ENCODE data around the gene CDADC1.
"Not testable (repeated sequence)": the region's sequence is repeated elsewhere in the genome, so short reads cannot be mapped to it uniquely, and the experiment has no call there.

Gene CDADC1

GRCh38 chr13:49238621-49239020 lies 9.1 kb upstream of the CDADC1 start:
- DNase-seq (ENCODE audit: low read depth), result no peak

DNA sequence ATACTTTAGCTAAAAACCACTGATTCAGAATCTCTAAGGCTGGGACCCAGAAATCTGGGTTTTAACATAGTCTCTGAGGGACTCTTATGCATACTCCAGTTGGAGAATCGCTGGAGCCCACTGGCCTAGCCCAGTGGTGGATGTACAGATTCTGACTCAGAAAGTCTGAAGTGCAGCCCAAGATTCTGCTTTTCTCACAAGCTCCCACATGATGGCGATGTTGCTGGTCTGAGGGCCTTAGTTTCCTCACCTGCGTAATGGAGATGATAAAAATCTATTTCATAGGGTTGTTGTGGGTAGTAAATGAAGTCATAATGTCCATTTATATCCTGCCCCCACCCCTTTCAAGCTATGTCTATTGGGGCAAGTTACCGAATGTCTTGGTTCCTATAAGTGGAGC lies 7.7 kb upstream of the CDADC1 start:
- DNase-seq (ENCODE audit: low read depth), result peak; percentile 30

DNA sequence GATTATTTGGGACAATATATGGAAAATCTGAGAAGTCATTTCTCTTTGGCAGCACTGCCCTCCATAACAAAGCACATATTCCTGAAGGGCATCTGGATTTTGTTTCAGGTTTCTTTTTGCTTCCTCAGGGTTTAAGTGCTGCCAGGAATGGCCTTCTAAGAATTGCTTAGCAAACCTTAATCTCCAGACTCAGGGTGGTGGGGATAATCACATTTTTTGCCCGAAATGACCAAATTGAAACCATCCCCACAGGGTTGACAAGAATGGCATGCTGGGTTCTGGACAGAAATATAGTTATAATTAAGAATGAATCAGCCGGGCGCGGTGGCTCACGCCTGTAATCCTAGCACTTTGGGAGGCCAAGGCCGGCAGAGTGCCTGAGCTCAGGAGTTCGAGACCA lies 6.4 kb upstream of the CDADC1 start:
- peak; percentile 81 for DNase-seq (ENCODE audit: low read depth)

GRCh38 chr13:49245101-49245500 lies 2.6 kb upstream of the CDADC1 start:
- DNase-seq (ENCODE audit: low read depth), result no peak

DNA sequence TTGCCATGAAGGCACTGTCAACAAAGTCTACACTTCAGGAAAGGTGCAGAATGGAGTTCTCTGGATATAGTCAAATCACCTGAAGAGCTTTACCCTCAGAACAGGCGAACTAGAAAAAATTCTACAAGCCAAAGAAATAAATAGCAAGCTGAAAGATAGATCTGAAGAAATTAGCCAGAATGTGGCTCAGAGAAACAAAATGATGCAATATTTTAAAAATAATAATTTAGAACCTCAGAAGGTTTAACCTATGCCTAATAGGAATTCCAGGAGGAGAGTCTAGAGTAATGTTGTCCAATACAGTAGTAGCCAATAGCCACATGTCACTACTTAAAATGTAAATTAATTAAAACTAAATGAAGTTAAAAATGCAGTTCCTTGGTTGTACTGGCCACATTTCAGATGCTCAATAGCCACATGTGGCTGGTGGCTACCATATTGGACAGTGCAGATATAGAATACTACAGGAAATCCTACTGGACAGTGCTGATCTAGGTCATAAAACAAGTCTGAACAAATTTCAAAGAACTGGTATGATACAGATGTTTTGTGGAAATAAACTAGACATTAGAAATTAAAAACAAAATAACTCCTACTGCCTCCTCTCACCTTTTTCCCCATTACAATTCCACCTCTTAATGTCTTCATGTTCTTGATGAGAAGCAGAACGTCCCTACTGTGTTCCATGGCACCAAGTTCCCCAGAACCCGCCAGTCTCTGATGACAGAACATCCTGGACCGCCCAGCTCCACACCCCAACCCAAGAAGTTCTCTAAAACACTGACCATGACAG lies 679 bp upstream of the CDADC1 start:
- no peak for DNase-seq (ENCODE audit: low read depth)

GRCh38 chr13:49248622-49249002 lies 887 bp downstream of the CDADC1 start:
- no peak for DNase-seq (ENCODE audit: low read depth)

GRCh38 chr13:49251326-49251725 lies 3.6 kb downstream of the CDADC1 start:
- no peak for DNase-seq (ENCODE audit: low read depth)

GRCh38 chr13:49253310-49253709 lies 5.6 kb downstream of the CDADC1 start:
- no peak for DNase-seq (ENCODE audit: low read depth)

DNA sequence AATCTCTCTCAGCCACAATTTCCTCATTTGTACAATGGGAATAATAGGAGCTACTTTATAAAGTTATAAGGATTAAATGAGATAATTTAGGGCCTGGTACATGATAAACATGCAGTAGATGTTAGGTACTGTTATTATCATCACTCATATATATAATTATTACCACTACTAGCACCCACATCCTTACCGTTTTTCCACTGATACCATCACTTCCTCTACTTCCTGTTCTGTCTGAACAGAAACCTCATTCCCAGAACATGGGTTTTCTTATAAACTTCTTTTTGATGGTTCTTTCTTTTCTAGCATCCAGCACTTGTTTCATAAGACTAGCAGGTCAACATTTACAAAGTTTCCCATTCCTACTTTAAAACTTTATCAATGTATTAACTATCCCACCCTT lies 6.3 kb downstream of the CDADC1 start:
- DNase-seq (ENCODE audit: low read depth), result no peak

DNA sequence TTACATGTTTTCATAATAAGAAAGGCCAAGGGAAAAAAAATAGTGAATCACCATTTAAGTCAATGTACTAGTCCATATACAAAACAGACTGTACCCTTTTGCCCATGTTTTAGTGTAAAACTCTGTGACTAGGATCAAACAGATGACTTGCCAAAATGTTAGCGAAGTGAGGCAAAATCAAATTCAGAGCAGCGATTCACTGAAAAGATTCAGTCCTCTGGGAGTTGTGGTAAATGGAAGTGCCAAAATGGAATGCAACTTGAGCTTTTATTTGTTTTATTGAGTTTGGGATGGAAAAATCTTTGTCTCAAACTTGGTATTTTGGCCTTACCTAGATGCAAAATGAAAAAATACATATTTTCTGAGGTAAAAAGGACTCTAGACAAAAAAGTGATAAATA lies 9.1 kb downstream of the CDADC1 start:
- peak; percentile 94 for DNase-seq (ENCODE audit: low read depth)

DNA sequence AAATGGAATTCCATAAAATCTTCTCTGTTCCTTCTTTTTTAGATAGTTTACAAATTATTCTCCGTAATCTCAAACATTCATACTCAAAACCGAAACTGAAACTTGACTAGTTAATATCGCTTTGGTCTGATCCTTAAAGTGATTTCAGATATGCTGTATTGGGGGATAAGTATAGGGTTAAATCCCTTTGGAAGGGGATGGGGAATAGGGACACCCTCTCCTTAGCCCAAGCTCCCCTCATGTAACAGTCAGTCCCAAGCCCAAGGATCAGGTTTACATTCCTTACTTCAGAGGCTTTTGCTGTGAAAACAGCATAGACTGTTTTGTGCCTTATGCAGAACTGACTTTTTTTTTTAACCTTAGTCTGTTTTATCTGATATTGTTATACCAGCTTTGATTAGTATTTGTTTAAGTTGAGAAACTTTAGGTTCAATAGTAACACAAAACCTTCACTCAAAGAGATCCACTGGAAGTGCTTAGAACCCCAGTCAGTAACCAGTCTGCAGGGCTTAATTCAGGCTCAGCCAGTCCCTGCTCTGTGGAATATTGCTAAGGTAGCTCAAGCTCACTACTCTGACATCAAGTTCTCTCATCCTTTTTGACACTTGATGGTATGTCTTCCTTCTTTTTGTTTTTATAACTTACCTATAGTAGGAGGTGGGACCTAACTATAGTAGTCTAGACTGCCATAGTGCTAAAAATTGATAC lies 10.5 kb downstream of the CDADC1 start:
- DNase-seq (ENCODE audit: low read depth), result no peak

GRCh38 chr13:49259586-49259985 lies 11.9 kb downstream of the CDADC1 start:
- DNase-seq (ENCODE audit: low read depth), result no peak

- DNase-seq (ENCODE audit: low read depth), result no peak
Observed at GRCh38 chr13:49262634-49263033, 14.9 kb downstream of the CDADC1 start.

- DNase-seq (ENCODE audit: low read depth), result peak; percentile 21
Observed at GRCh38 chr13:49265822-49266221, 18.1 kb downstream of the CDADC1 start.

GRCh38 chr13:49271264-49271663 lies 23.5 kb downstream of the CDADC1 start:
- no peak for DNase-seq (ENCODE audit: low read depth)

- no peak for DNase-seq (ENCODE audit: low read depth)
Observed at GRCh38 chr13:49272296-49272695, 24.6 kb downstream of the CDADC1 start.

DNA sequence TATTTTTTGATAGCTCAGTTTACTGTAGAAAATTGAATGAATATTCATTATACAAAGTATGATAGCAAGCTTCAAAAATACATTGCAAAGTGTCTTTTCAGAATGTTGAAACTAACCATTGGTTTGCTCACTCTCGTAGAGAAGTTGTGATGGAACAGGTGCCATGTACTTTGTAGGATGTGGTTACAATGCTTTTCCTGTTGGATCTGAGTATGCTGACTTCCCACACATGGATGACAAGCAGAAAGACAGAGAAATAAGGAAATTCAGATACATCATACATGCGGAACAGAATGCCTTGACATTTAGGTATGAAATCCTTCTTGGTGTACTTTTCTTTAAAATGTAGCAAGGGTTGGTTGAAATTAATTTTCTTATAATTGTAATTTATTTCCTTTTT lies 30.5 kb downstream of the CDADC1 start:
- DNase-seq (ENCODE audit: low read depth), result no peak

- no peak for DNase-seq (ENCODE audit: low read depth)
Observed at GRCh38 chr13:49279112-49279511, 31.4 kb downstream of the CDADC1 start.

DNA sequence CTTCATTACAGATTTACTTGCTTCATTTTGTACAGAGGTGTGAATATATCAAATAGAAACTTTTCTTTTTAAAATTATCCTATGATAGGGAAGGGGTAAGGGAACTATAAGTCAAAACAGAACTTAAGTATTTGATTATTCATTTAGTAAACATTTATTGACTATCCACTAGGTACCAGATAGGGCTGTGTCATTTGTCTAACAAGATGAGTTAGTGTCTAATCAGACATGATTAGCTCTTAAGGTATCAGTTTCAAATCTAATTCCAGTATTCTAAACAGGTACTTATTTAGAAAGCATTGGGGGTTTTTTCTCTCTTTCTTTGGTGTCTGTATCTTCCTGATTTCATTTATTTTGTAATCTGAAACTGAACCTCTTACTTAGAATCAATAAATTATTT lies 32.2 kb downstream of the CDADC1 start:
- DNase-seq (ENCODE audit: low read depth), result no peak

- DNase-seq (ENCODE audit: low read depth), result no peak
Observed at GRCh38 chr13:49287995-49288394, 40.3 kb downstream of the CDADC1 start.

DNA sequence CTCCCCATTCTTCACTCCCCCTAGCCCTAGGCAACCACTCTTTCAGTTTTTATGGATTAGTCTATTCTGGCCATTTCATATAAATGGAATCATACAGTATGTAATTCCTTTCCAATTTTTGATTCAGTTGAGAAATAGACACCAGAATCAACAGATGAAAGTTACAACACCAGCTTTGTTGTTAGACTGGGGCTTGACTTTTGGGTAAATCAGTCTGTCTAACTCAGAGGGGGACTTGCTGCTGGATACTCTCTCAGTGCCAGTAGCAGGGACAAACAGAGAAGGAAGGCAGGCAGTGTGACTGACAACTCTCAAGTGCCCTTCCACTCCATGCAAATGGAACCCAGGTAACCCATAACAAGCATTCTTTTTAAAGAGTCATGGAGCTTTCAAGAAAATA lies 40.7 kb downstream of the CDADC1 start:
- DNase-seq (ENCODE audit: low read depth), result no peak

DNA sequence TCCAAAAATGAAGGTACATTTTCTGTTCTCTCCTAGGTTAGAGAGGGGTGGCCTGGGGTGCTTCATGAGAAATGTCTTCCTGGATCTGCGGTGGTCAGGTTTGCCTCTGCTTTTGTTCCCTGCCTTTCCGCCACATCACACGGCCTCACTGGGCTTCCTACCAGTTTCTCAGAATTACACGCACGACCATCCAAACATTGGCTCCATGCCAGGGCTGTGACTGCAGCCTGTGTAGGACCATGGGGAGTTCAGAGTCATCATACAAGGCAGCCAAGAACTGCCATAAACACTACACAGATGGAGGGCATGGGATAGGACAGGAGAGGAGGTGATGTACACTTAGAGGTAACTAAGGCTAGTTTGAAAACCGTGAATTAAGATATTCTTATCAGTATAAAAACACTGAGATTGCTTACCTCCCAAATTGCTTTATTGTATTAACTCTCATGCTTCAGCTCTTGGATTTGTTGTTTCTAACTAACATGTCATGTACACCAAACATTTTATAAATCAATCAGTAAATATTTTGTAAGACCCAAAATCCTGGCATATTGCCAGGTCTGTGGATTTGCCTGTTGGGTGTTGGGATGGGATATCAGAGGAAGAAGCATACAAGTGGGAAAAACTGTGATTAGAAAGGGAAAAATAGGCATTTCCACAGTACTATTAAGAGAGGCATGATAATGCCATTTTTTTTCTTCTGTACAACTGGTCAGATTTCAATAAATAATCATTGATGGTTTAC lies 45.2 kb downstream of the CDADC1 start:
- DNase-seq (ENCODE audit: low read depth), result peak; percentile 33

- DNase-seq (ENCODE audit: low read depth), result not testable (repeated sequence)
Observed at GRCh38 chr13:49294723-49295122, 47.0 kb downstream of the CDADC1 start.
